Neuronal stem cell (in vitro differentiated cells): ENCODE measurements around the gene TMEM164.

Experiments
- DNase-seq: peaks from one replicate; pipeline ENCODE4 v3.0.0-alpha.2; 2013; ENCODE audit warnings: low spot score
- H2AFZ ChIP-seq: one replicate; pipeline ENCODE4 v1.6.1; 2013; ENCODE audit warnings: mild to moderate bottlenecking, low read length, inconsistent platforms
- H2AK5ac ChIP-seq: 2 replicates; pipeline ENCODE4 v1.6.1; 2013; ENCODE audit warnings: low read depth, mild to moderate bottlenecking, inconsistent platforms, low read length, moderate library complexity, mixed read lengths
- H2BK120ac ChIP-seq: 2 replicates; pipeline ENCODE4 v1.6.1; 2013; ENCODE audit warnings: low read depth, mild to moderate bottlenecking, inconsistent platforms, low read length, moderate library complexity, mixed read lengths
- H2BK12ac ChIP-seq: one replicate; pipeline ENCODE4 v1.6.1; 2013; ENCODE audit warnings: low read length, inconsistent platforms
- H2BK15ac ChIP-seq: 2 replicates; pipeline ENCODE4 v1.6.1; 2013; ENCODE audit warnings: mild to moderate bottlenecking, low read length, inconsistent platforms, mixed read lengths
- H2BK5ac ChIP-seq: one replicate; pipeline ENCODE4 v1.6.1; 2013; ENCODE audit warnings: inconsistent platforms, mild to moderate bottlenecking, low read length, moderate library complexity
- H3K14ac ChIP-seq: one replicate; pipeline ENCODE4 v1.6.1; 2013; ENCODE audit warnings: low read length, inconsistent platforms
- H3K18ac ChIP-seq: 2 replicates; pipeline ENCODE4 v1.6.1; 2013; ENCODE audit warnings: low read length, inconsistent platforms
- H3K23ac ChIP-seq: 2 replicates; pipeline ENCODE4 v1.6.1; 2013; ENCODE audit warnings: low read depth, mild to moderate bottlenecking, mixed read lengths, low read length, inconsistent platforms; ENCODE audit not compliant: poor library complexity
- H3K27ac ChIP-seq: replicated peaks from 3 replicates; pipeline ENCODE4 v1.5.1; 2013; ENCODE audit warnings: low read length, inconsistent platforms
- H3K27me3 ChIP-seq, 3 experiments: 2 replicates each; pipeline ENCODE4 v1.6.1; 2013; ENCODE audit warnings: low read length in 3 of 3, mild to moderate bottlenecking in 2 of 3, inconsistent platforms in 1 of 3, low read depth in 1 of 3, mixed read lengths in 1 of 3, moderate library complexity in 1 of 3; ENCODE audit not compliant: control insufficient read depth in 3 of 3, insufficient read depth in 3 of 3
- H3K36me3 ChIP-seq, 2 donors: replicated peaks in 1 of 2; 2 replicates each; pipeline ENCODE4 v1.6.1; 2013; ENCODE audit warnings: low read length in 2 of 2; ENCODE audit not compliant: control insufficient read depth in 2 of 2, insufficient read depth in 2 of 2
- H3K4ac ChIP-seq: 2 replicates; pipeline ENCODE4 v1.6.1; 2013; ENCODE audit warnings: inconsistent platforms, mild to moderate bottlenecking, low read length, moderate library complexity
- H3K4me1 ChIP-seq, 2 donors: 1 replicate in 1 of 2; 2 replicates in 1 of 2; pipeline ENCODE4 v1.6.1; 2013; ENCODE audit warnings: low read length in 2 of 2, low read depth in 1 of 2; ENCODE audit not compliant: control insufficient read depth in 2 of 2, insufficient read depth in 1 of 2
- H3K4me2 ChIP-seq: one replicate; pipeline ENCODE4 v1.6.1; 2013; ENCODE audit warnings: mild to moderate bottlenecking, low read length, inconsistent platforms; ENCODE audit not compliant: insufficient read depth, poor library complexity, severe bottlenecking
- H3K4me3 ChIP-seq, 2 donors: 2 replicates each; pipeline ENCODE4 v1.5.1; 2013; ENCODE audit warnings: low read length in 2 of 2, mild to moderate bottlenecking in 2 of 2, inconsistent platforms in 1 of 2, moderate library complexity in 1 of 2
- H3K79me1 ChIP-seq: one replicate; pipeline ENCODE4 v1.6.1; 2013; ENCODE audit warnings: low read depth, mild to moderate bottlenecking, inconsistent platforms, low read length, moderate library complexity
- H3K9ac ChIP-seq: one replicate; pipeline ENCODE4 v1.6.1; 2013; ENCODE audit warnings: mild to moderate bottlenecking, low read depth, low read length, inconsistent platforms; ENCODE audit not compliant: poor library complexity
- H3K9me3 ChIP-seq, 2 donors: replicated peaks in 1 of 2; 2 replicates each; pipeline versions ENCODE3 to v1.6.1; 2013; ENCODE audit warnings: low read length in 2 of 2, mild to moderate bottlenecking in 2 of 2, inconsistent platforms in 1 of 2, low read depth in 1 of 2, mixed read lengths in 1 of 2, moderate library complexity in 1 of 2; ENCODE audit not compliant: control insufficient read depth in 2 of 2, insufficient read depth in 1 of 2
- H4K8ac ChIP-seq: one replicate; pipeline ENCODE4 v1.6.1; 2013; ENCODE audit warnings: low read depth, mild to moderate bottlenecking, inconsistent platforms, low read length, moderate library complexity
- H4K91ac ChIP-seq: one replicate; pipeline ENCODE4 v1.6.1; 2013; ENCODE audit warnings: low read length, low read depth, mild to moderate bottlenecking, inconsistent platforms; ENCODE audit not compliant: poor library complexity
- WGBS, 2 donors: extraction: QIAGEN DNeasy Blood & Tissue Kit; methylation state at CpG; one replicate each; pipeline ENCODE4 v1.1.7; 2013; ENCODE audit warnings: missing lambda C conversion rate in 2 of 2, mixed read lengths in 1 of 2; ENCODE audit not compliant: insufficient read length in 2 of 2, insufficient replicate concordance in 1 of 2; ENCODE audit errors: extremely low coverage in 2 of 2; 5-methylcytosine and 5-hydroxymethylcytosine counted together

TMEM164 gene

GRCh38 chrX:110172215-110172614 is 169.3 kb downstream of the TMEM164 start:
- Histone ChIP-seq H3K27me3 (no peaks in the 10 kb centered on the region), H2AK5ac (no peak overlapping the region), H4K8ac (no peak overlapping the region), H3K4me2 (no peak overlapping the region), H3K27ac (no peak overlapping the region), H3K4ac (no peak overlapping the region), H3K36me3 (peaks cover 0 to 8% of the 10 kb centered on the region in 2 donors), H2BK5ac (no peak overlapping the region), H2BK120ac (no peak overlapping the region), H3K14ac (no peak overlapping the region), H2BK12ac (no peak overlapping the region), H4K91ac (no peak overlapping the region), H3K4me3 (no peak overlapping the region), H3K79me1 (peaks cover 3% of the 10 kb centered on the region), H3K23ac (no peak overlapping the region), H2AFZ (no peak overlapping the region), H3K18ac (no peak overlapping the region), H3K4me1 (no peaks in the 10 kb centered on the region), H3K9ac (no peak overlapping the region), H2BK15ac (no peak overlapping the region), H3K9me3 (no peaks in the 10 kb centered on the region)
- no CpG with 5 or more reads among the region's 10 CpGs for WGBS, 2 donors
- no peak for DNase-seq

GRCh38 chrX:110173192-110174175 is 170.6 kb downstream of the TMEM164 start:
- peaks cover 4% of the 10 kb centered on the region for H3K79me1 ChIP-seq
- H4K8ac ChIP-seq = no peak overlapping the region
- no peaks in the 10 kb centered on the region for H3K4me1 ChIP-seq
- H3K4me2 ChIP-seq = no peak overlapping the region
- H2AK5ac ChIP-seq = no peak overlapping the region
- H2BK12ac ChIP-seq = no peak overlapping the region
- no peaks in the 10 kb centered on the region for H3K9me3 ChIP-seq
- H3K9ac ChIP-seq = no peak overlapping the region
- no peak overlapping the region for H2AFZ ChIP-seq
- H2BK5ac ChIP-seq = no peak overlapping the region
- H3K27me3 ChIP-seq = no peaks in the 10 kb centered on the region
- H3K27ac ChIP-seq = no peak overlapping the region
- no peak overlapping the region for H2BK15ac ChIP-seq
- H4K91ac ChIP-seq = no peak overlapping the region
- H3K4ac ChIP-seq = no peak overlapping the region
- no peak for DNase-seq
- H3K36me3 ChIP-seq = peaks cover 0 to 8% of the 10 kb centered on the region in 2 donors
- no peak overlapping the region for H3K23ac ChIP-seq
- H3K4me3 ChIP-seq = no peak overlapping the region
- WGBS, 2 donors = no CpG with 5 or more reads among the region's 19 CpGs
- no peak overlapping the region for H2BK120ac ChIP-seq
- H3K18ac ChIP-seq = no peak overlapping the region
- H3K14ac ChIP-seq = no peak overlapping the region

DNA sequence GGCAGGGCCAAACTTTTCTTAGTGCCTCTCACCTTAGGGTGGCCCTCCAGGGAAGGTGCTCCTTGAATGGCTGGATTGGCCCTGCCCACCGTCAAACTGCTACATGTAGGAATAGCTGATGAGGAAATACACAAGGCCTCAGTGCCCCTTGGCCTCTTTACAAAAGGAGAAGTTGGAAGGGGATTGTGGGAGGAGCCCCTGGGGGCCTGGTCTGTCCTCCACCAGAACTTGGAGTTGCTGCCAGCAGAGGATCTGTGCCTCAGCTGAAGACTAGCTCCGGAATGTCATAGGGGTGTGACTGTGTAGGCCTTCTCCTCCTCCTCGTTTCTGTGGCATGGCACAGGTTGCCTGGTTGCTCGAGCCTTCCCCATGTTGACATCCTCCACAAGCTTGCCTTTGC is 172.2 kb downstream of the TMEM164 start:
- no peak overlapping the region for H4K8ac ChIP-seq
- H3K27me3 ChIP-seq = no peaks in the 10 kb centered on the region
- no peak overlapping the region for H2BK15ac ChIP-seq
- no peak overlapping the region for H3K4me3 ChIP-seq
- no CpG with 5 or more reads among the region's 4 CpGs for WGBS, 2 donors
- no peak overlapping the region for H3K23ac ChIP-seq
- no peaks in the 10 kb centered on the region for H3K9me3 ChIP-seq
- no peak overlapping the region for H3K27ac ChIP-seq
- H2AK5ac ChIP-seq = no peak overlapping the region
- H2BK120ac ChIP-seq = no peak overlapping the region
- H3K4me1 ChIP-seq = no peaks in the 10 kb centered on the region
- H2AFZ ChIP-seq = no peak overlapping the region
- DNase-seq = no peak
- no peak overlapping the region for H3K4ac ChIP-seq
- peaks cover 4% of the 10 kb centered on the region for H3K79me1 ChIP-seq
- no peak overlapping the region for H4K91ac ChIP-seq
- no peak overlapping the region for H3K4me2 ChIP-seq
- no peak overlapping the region for H3K9ac ChIP-seq
- H2BK5ac ChIP-seq = no peak overlapping the region
- H3K18ac ChIP-seq = no peak overlapping the region
- no peak overlapping the region for H3K14ac ChIP-seq
- H3K36me3 ChIP-seq = peaks cover 0 to 8% of the 10 kb centered on the region in 2 donors
- no peak overlapping the region for H2BK12ac ChIP-seq

GRCh38 chrX:110175696-110176095 is 172.8 kb downstream of the TMEM164 start:
- Histone ChIP-seq H2BK120ac (no peak overlapping the region), H3K4me3 (no peak overlapping the region), H3K14ac (no peak overlapping the region), H2BK12ac (no peak overlapping the region), H2BK15ac (no peak overlapping the region), H2BK5ac (no peak overlapping the region), H3K4me2 (no peak overlapping the region), H3K4ac (no peak overlapping the region), H3K36me3 (peaks cover 0 to 8% of the 10 kb centered on the region in 2 donors), H2AFZ (no peak overlapping the region), H3K9me3 (no peaks in the 10 kb centered on the region), H4K8ac (no peak overlapping the region), H3K27me3 (no peaks in the 10 kb centered on the region), H3K4me1 (no peaks in the 10 kb centered on the region), H3K27ac (no peak overlapping the region), H3K79me1 (peaks cover 4% of the 10 kb centered on the region), H3K9ac (no peak overlapping the region), H3K23ac (no peak overlapping the region), H3K18ac (no peak overlapping the region), H4K91ac (no peak overlapping the region), H2AK5ac (no peak overlapping the region)
- WGBS, 2 donors = no CpG with 5 or more reads among the region's 3 CpGs
- no peak for DNase-seq
